ENCODE data around the gene GLDC. TPM values are rescaled to one million over a fixed set of nuclear protein-coding genes. Genes with fewer than 3 reads are reported as not detected.

Gene GLDC
- total RNA-seq, 6 experiments from 2014 or later, result 76.2 to 103 (median 89.3) TPM

- Histone ChIP-seq H3K27me3 (no peaks in the 10 kb centered on the region), H3K36me3 (no peaks in the 10 kb centered on the region), H3K27ac (peak overlapping the region; percentile 94 to 99 (median 96)), H3K4me3 (peak overlapping the region; percentile 68 to 80 (median 70)), H3K9me3 (no peaks in the 10 kb centered on the region), H3K4me1 (peaks cover 0 to 45% (median 15%) of the 10 kb centered on the region in 4 donors)
- whole genome bisulfite sequencing (ENCODE audit: insufficient coverage, low coverage, low lambda C conversion rate, missing lambda C conversion rate), result 0% methylated on average over 10 of the region's 72 CpGs
- intact Hi-C loops (cut with DNase I), result loop anchor here in 1 of 2 donors (10.0 kb wide), 1 partner anchor 97 kb away; no protein-coding TSS in a partner anchor
- peak; percentile 98 for DNase-seq
- peak; percentile 88 to 95 (median 90) for ATAC-seq
- TF ChIP-seq POLR2A (IDR thresholded peaks at IDR 0.05) (peak; percentile 97), CTCF (IDR thresholded peaks at IDR 0.05) (peak in 1 of 4 donors; percentile 9)
Measured at GRCh38 chr9:6681147-6681956, 35.8 kb upstream of the GLDC start.

GRCh38 chr9:6680797-6681146, 35.2 kb upstream of the GLDC start:
- intact Hi-C loops (cut with DNase I), result loop anchor here in 1 of 2 donors (10.0 kb wide), 1 partner anchor 96 kb away; no protein-coding TSS in a partner anchor
- peak; percentile 81 to 84 (median 83) for DNase-seq

DNA sequence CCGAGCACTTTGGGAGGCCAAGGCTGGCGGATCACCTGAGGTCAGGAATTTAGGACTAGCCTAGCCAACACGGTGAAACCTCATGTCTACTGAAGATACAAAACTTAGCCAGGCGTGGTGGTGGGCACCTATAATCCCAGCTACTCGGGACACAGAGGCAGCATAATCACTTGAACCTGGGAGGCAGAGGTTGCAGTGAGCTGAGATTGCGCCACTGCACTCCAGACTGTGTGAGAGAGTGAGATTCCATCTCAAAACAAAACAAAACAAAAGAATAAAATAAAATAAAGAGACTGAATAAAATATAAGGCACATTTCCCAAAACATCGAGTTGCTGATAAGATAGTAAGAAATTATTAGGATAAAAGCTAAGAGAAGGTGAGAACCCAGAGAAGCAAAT, 32.3 kb upstream of the GLDC start:
- Histone ChIP-seq H3K4me1 (peaks cover 0 to 68% (median 20%) of the 10 kb centered on the region in 4 donors), H3K9me3 (no peaks in the 10 kb centered on the region), H3K27ac (peak overlapping the region in 2 of 3 donors; percentile 23 to 88), H3K36me3 (no peaks in the 10 kb centered on the region), H3K4me3 (no peak overlapping the region), H3K27me3 (no peaks in the 10 kb centered on the region)
- intact Hi-C loops (cut with DNase I), result no loop called here
- no peak for TF ChIP-seq CTCF (IDR thresholded peaks at IDR 0.05)
- TF ChIP-seq POLR2A (IDR thresholded peaks at IDR 0.05), result no peak
- peak in 1 of 3 donors; percentile 45 for DNase-seq
- ATAC-seq, result no peak
- WGBS (ENCODE audit: insufficient coverage, low coverage, low lambda C conversion rate, missing lambda C conversion rate), result 43% methylated on average over 7 of the region's 7 CpGs

More at GRCh38 chr9:6680797-6681146, 35.2 kb upstream of the GLDC start:
- no peak for TF ChIP-seq CTCF (IDR thresholded peaks at IDR 0.05)
- no peak for TF ChIP-seq POLR2A (IDR thresholded peaks at IDR 0.05)
- Histone ChIP-seq H3K27ac (peak overlapping the region; percentile 94 to 99 (median 96)), H3K4me3 (peak overlapping the region; percentile 68 to 80 (median 70)), H3K36me3 (no peaks in the 10 kb centered on the region), H3K9me3 (no peaks in the 10 kb centered on the region), H3K27me3 (no peaks in the 10 kb centered on the region), H3K4me1 (peaks cover 0 to 49% (median 15%) of the 10 kb centered on the region in 4 donors)
- peak; percentile 55 to 76 (median 64) for ATAC-seq
- 0% methylated on average over 21 of the region's 26 CpGs for WGBS (ENCODE audit: insufficient coverage, low coverage, low lambda C conversion rate, missing lambda C conversion rate)

DNA sequence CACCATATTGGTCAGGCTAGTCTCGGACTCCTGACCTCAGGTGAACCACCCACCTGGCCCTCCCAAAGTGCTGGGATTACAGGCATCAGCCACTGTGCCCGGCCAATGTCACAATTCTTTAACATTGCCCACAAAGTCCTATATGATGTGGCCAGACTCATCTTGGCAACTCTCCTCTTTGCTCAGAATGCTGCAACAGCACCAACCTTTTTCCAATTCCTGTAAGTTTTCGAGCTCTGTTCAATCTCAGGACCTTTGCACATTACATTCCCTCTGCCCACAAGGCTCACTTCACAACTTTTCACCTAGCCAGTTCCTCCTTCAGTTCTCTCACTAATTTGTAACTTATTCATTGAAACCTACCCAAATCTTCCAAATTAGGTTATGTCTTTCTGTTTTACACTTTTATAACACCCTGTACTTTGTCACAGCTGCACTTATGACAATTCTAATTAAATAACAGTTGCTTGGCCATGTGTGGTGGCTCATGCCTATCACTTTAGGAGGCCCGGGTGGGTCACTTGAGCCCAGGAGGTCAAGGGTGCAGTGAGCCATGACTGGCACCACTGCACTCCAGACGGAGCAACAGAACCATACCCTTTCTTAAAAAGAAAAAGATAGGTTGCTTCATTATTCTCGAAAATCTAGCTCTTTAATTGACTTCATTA, 30.9 kb upstream of the GLDC start:
- Histone ChIP-seq H3K27ac (peak overlapping the region; percentile 31 to 88 (median 78)), H3K9me3 (no peaks in the 10 kb centered on the region), H3K4me3 (no peak overlapping the region), H3K4me1 (peaks cover 0 to 75% (median 25%) of the 10 kb centered on the region in 4 donors), H3K36me3 (no peaks in the 10 kb centered on the region), H3K27me3 (no peaks in the 10 kb centered on the region)
- intact Hi-C loops (cut with DNase I), result no loop called here
- TF ChIP-seq CTCF (IDR thresholded peaks at IDR 0.05), result no peak
- TF ChIP-seq POLR2A (IDR thresholded peaks at IDR 0.05), result no peak
- peak in 1 of 3 donors; percentile 51 for DNase-seq
- WGBS (ENCODE audit: insufficient coverage, low coverage, low lambda C conversion rate, missing lambda C conversion rate), result 45% methylated on average over 6 of the region's 6 CpGs
- peak in 2 of 4 donors; percentile 1 to 2 for ATAC-seq

All from right lobe of liver (tissue), 6 donors.